ENCODE results near the gene XRRA1.

Gene XRRA1

DNA sequence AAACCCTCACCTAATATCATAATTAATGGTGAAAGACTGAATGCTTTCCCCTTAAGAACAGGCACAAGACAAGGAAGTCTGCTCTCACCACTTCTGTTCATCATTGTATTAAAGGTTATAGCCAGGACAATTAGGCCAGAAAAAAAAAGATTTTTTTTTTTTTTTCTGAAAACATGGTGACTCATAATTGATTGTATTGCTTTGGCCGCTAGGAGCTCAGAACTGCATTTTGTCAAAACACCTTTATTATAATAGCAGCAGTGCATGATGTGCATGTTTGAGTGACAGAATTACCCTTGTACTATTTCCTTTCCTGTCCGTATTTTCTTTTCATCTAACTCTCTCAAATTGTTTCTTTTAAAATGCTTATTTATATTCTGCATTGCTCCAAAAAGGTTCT, 102.1 kb downstream of the XRRA1 start:
- peaks cover 73% of the 10 kb centered on the region for H3K36me3 ChIP-seq (ENCODE audit: insufficient read depth, low read length)
- H4K20me1 ChIP-seq (ENCODE audit: insufficient read depth, low read length) = no peaks in the 10 kb centered on the region
- no peaks in the 10 kb centered on the region for H3K79me2 ChIP-seq (ENCODE audit: insufficient read depth, low read length)
- H3K4me2 ChIP-seq (ENCODE audit: insufficient read depth, low read length) = no peak overlapping the region
- DNase-seq = no peak
- no peaks in the 10 kb centered on the region for H3K27me3 ChIP-seq (ENCODE audit: insufficient read depth, low read length, poor library complexity)
- H2AFZ ChIP-seq (ENCODE audit: low read depth, low read length) = no peak overlapping the region
- H3K4me3 ChIP-seq (ENCODE audit: low read depth in 1 of 2, low read length in 2 of 2) = no peak overlapping the region
- no peak overlapping the region for H3K27ac ChIP-seq (ENCODE audit: low read length)
- H3K9ac ChIP-seq (ENCODE audit: low read depth, low read length) = no peak overlapping the region
- no peak for ATAC-seq (ENCODE audit: insufficient read depth, low read depth)
- H3K9me3 ChIP-seq (ENCODE audit: insufficient read depth, low read length, severe bottlenecking) = no peaks in the 10 kb centered on the region
- no peaks in the 10 kb centered on the region for H3K4me1 ChIP-seq (ENCODE audit: insufficient read depth, low read length)
- TF ChIP-seq, protein P1, sequence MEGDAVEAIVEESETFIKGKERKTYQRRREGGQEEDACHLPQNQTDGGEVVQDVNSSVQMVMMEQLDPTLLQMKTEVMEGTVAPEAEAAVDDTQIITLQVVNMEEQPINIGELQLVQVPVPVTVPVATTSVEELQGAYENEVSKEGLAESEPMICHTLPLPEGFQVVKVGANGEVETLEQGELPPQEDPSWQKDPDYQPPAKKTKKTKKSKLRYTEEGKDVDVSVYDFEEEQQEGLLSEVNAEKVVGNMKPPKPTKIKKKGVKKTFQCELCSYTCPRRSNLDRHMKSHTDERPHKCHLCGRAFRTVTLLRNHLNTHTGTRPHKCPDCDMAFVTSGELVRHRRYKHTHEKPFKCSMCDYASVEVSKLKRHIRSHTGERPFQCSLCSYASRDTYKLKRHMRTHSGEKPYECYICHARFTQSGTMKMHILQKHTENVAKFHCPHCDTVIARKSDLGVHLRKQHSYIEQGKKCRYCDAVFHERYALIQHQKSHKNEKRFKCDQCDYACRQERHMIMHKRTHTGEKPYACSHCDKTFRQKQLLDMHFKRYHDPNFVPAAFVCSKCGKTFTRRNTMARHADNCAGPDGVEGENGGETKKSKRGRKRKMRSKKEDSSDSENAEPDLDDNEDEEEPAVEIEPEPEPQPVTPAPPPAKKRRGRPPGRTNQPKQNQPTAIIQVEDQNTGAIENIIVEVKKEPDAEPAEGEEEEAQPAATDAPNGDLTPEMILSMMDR (IDR thresholded peaks at IDR 0.05; ENCODE audit: borderline replicate concordance, extremely low read depth, low read length, poor library complexity, severe bottlenecking) = no peak
- TF ChIP-seq EZH2 (IDR thresholded peaks at IDR 0.05; ENCODE audit: borderline replicate concordance, low read depth, low read length, severe bottlenecking) = no peak

GRCh38 chr11:74845978-74846517, 102.8 kb downstream of the XRRA1 start:
- peaks cover 73% of the 10 kb centered on the region for H3K36me3 ChIP-seq (ENCODE audit: insufficient read depth, low read length)
- no peak for ATAC-seq (ENCODE audit: insufficient read depth, low read depth)

DNA sequence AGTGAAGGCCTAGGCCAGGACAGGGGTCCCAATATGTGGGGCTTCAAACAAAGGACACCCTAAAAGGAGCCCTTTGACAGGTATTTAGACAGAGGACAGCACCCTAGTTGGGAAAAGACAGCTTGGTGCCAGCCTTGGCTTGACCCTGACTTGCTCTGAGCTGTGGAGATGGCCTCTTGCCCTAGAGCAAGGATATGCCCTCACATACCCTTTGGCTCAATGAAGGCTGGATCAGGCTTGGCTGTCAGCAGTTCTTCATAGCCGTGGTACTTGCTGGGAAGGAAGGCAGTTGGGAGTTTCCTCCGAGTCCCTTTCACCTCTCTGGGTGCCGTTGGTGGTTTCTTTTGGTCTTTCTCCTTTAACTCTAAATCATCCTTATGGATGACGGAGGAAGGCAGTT, 104.0 kb downstream of the XRRA1 start:
- TF ChIP-seq, protein P1 (IDR thresholded peaks at IDR 0.05; ENCODE audit: borderline replicate concordance, extremely low read depth, low read length, poor library complexity, severe bottlenecking) = no peak
- TF ChIP-seq EZH2 (IDR thresholded peaks at IDR 0.05; ENCODE audit: borderline replicate concordance, low read depth, low read length, severe bottlenecking) = no peak
- no peak overlapping the region for H2AFZ ChIP-seq (ENCODE audit: low read depth, low read length)
- no peaks in the 10 kb centered on the region for H4K20me1 ChIP-seq (ENCODE audit: insufficient read depth, low read length)
- no peaks in the 10 kb centered on the region for H3K9me3 ChIP-seq (ENCODE audit: insufficient read depth, low read length, severe bottlenecking)
- H3K4me3 ChIP-seq (ENCODE audit: low read depth in 1 of 2, low read length in 2 of 2) = no peak overlapping the region
- no peak overlapping the region for H3K9ac ChIP-seq (ENCODE audit: low read depth, low read length)
- H3K36me3 ChIP-seq (ENCODE audit: insufficient read depth, low read length) = peaks cover 69% of the 10 kb centered on the region
- no peaks in the 10 kb centered on the region for H3K27me3 ChIP-seq (ENCODE audit: insufficient read depth, low read length, poor library complexity)
- no peak overlapping the region for H3K27ac ChIP-seq (ENCODE audit: low read length)
- no peak for ATAC-seq (ENCODE audit: insufficient read depth, low read depth)
- no peak overlapping the region for H3K4me2 ChIP-seq (ENCODE audit: insufficient read depth, low read length)
- no peaks in the 10 kb centered on the region for H3K79me2 ChIP-seq (ENCODE audit: insufficient read depth, low read length)
- no peak for DNase-seq
- H3K4me1 ChIP-seq (ENCODE audit: insufficient read depth, low read length) = no peaks in the 10 kb centered on the region

More at GRCh38 chr11:74845978-74846517, 102.8 kb downstream of the XRRA1 start:
- Histone ChIP-seq H3K4me2 (ENCODE audit: insufficient read depth, low read length) (no peak overlapping the region), H3K27me3 (ENCODE audit: insufficient read depth, low read length, poor library complexity) (no peaks in the 10 kb centered on the region), H3K79me2 (ENCODE audit: insufficient read depth, low read length) (no peaks in the 10 kb centered on the region), H3K4me1 (ENCODE audit: insufficient read depth, low read length) (no peaks in the 10 kb centered on the region), H4K20me1 (ENCODE audit: insufficient read depth, low read length) (no peaks in the 10 kb centered on the region), H3K27ac (ENCODE audit: low read length) (no peak overlapping the region), H3K4me3 (ENCODE audit: low read depth in 1 of 2, low read length in 2 of 2) (no peak overlapping the region), H3K9ac (ENCODE audit: low read depth, low read length) (no peak overlapping the region), H2AFZ (ENCODE audit: low read depth, low read length) (no peak overlapping the region), H3K9me3 (ENCODE audit: insufficient read depth, low read length, severe bottlenecking) (no peaks in the 10 kb centered on the region)
- DNase-seq = no peak
- no peak for TF ChIP-seq EZH2 (IDR thresholded peaks at IDR 0.05; ENCODE audit: borderline replicate concordance, low read depth, low read length, severe bottlenecking)
- TF ChIP-seq, protein P1 (IDR thresholded peaks at IDR 0.05; ENCODE audit: borderline replicate concordance, extremely low read depth, low read length, poor library complexity, severe bottlenecking) = no peak
